ENCODE results near the gene ZBTB20.

DNA sequence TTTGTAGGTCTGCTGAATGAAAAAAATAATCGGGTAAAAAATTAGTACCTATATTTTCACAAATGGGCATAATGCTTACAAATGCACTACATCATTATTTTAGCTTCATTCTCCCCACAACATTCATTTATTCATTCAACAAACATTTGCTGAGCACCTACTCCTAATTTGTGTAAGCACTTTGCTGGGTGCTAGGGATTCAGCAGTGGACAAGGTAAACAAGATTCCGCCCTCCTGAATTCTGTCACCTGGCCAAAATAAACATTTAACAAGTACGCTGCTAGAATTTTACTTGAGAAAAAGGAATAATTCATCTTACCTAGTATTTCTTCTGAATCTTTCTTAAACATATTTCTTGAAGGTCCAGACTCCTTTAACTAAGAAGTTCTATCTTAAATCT is 781.2 kb downstream of the ZBTB20 start:
- TF ChIP-seq, protein P1, sequence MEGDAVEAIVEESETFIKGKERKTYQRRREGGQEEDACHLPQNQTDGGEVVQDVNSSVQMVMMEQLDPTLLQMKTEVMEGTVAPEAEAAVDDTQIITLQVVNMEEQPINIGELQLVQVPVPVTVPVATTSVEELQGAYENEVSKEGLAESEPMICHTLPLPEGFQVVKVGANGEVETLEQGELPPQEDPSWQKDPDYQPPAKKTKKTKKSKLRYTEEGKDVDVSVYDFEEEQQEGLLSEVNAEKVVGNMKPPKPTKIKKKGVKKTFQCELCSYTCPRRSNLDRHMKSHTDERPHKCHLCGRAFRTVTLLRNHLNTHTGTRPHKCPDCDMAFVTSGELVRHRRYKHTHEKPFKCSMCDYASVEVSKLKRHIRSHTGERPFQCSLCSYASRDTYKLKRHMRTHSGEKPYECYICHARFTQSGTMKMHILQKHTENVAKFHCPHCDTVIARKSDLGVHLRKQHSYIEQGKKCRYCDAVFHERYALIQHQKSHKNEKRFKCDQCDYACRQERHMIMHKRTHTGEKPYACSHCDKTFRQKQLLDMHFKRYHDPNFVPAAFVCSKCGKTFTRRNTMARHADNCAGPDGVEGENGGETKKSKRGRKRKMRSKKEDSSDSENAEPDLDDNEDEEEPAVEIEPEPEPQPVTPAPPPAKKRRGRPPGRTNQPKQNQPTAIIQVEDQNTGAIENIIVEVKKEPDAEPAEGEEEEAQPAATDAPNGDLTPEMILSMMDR (IDR thresholded peaks at IDR 0.05): no peak
- no peak for TF ChIP-seq EP300 (IDR thresholded peaks at IDR 0.05)
- no peak for TF ChIP-seq POLR2AphosphoS5 (IDR thresholded peaks at IDR 0.05)
